Measurements from ENCODE around the gene PCLO.

DNA sequence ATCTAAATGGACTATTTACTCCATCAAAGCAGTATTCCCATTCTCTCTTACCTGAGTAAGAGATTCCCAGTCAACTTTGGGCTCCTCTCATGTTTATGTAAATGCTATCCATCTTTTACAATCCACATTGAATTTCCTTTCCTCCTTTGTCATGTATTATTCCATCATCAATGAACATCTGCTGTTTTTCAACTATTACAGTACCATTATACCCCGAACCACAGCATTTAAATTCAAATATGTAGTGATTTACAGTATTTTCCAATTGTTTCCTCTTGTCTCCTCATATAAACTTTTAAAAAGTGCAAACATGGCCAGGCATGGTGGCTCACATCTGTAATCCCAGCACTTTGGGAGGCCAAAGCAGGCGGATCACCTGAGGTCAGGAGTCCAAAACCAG lies 20.3 kb downstream of the PCLO start:
- TF ChIP-seq POLR2A (IDR thresholded peaks at IDR 0.05; ENCODE audit: low read depth, low read length) (no peak), TAF1 (IDR thresholded peaks at IDR 0.05; ENCODE audit: borderline replicate concordance, low read depth, low read length) (no peak), POLR2AphosphoS5 (IDR thresholded peaks at IDR 0.05; ENCODE audit: low read depth, low read length) (no peak)
